ENCODE measurements around the gene ERAL1.
"Not testable (repeated sequence)": the region's sequence is repeated elsewhere in the genome, so short reads cannot be mapped to it uniquely, and the experiment has no call there.

The ERAL1 gene

GRCh38 chr17:28880572-28880945 lies 25.7 kb downstream of the ERAL1 start:
- no peak for DNase-seq

- DNase-seq: no peak
Observed at GRCh38 chr17:28881533-28882056, 26.8 kb downstream of the ERAL1 start.

GRCh38 chr17:28882154-28882895 lies 27.5 kb downstream of the ERAL1 start:
- DNase-seq: no peak

GRCh38 chr17:28883967-28884702 lies 29.3 kb downstream of the ERAL1 start:
- DNase-seq: no peak

- DNase-seq: no peak
Observed at GRCh38 chr17:28885363-28885762, 30.5 kb downstream of the ERAL1 start.

- no peak for DNase-seq
Observed at GRCh38 chr17:28885951-28886350, 31.1 kb downstream of the ERAL1 start.

- DNase-seq: no peak
Observed at GRCh38 chr17:28887871-28888471, 33.2 kb downstream of the ERAL1 start.

- no peak for DNase-seq
Observed at GRCh38 chr17:28888832-28889231, 34.0 kb downstream of the ERAL1 start.

GRCh38 chr17:28889996-28890395 lies 35.2 kb downstream of the ERAL1 start:
- no peak for DNase-seq

GRCh38 chr17:28891201-28891600 lies 36.4 kb downstream of the ERAL1 start:
- DNase-seq: no peak

- DNase-seq: no peak
Observed at GRCh38 chr17:28892024-28892423, 37.2 kb downstream of the ERAL1 start.

GRCh38 chr17:28893248-28894183 lies 38.7 kb downstream of the ERAL1 start:
- not testable (repeated sequence) for DNase-seq

- no peak for DNase-seq
Observed at GRCh38 chr17:28895794-28896447, 41.1 kb downstream of the ERAL1 start.

GRCh38 chr17:28896491-28896883 lies 41.7 kb downstream of the ERAL1 start:
- DNase-seq: no peak

GRCh38 chr17:28896884-28897768 lies 42.3 kb downstream of the ERAL1 start, which contains the start of gene FLOT2:
TSS of gene FLOT2 (minus strand) at chr17:28897733. CDS start at chr17:28897574, 159 bp downstream.
- no peak for DNase-seq

GRCh38 chr17:28897769-28898526 lies 43.1 kb downstream of the ERAL1 start:
- no peak for DNase-seq

- DNase-seq: no peak
Observed at GRCh38 chr17:28898527-28898955, 43.7 kb downstream of the ERAL1 start.

- no peak for DNase-seq
Observed at GRCh38 chr17:28899212-28899815, 44.5 kb downstream of the ERAL1 start.

GRCh38 chr17:28900986-28901726 lies 46.3 kb downstream of the ERAL1 start:
- DNase-seq: no peak
